GM12872 (cell line): Measurements from ENCODE around the gene DIPK2B.

Experiments
- CTCF ChIP-seq: IDR thresholded peaks from 3 replicates; pipeline ENCODE4 v1.5.1; 2011; ENCODE audit warnings: low read depth, mild to moderate bottlenecking, low read length, moderate library complexity; ENCODE audit not compliant: insufficient read depth

The DIPK2B gene

GRCh38 chrX:45191383-45191782 is 9.3 kb downstream of the DIPK2B start:
- TF ChIP-seq CTCF: no peak

GRCh38 chrX:45187731-45188130 is 12.9 kb downstream of the DIPK2B start:
- no peak for TF ChIP-seq CTCF

- TF ChIP-seq CTCF: no peak
These were observed 14.0 kb downstream of the DIPK2B start for GRCh38 chrX:45186643-45187026.

- TF ChIP-seq CTCF: no peak
These were observed 16.5 kb downstream of the DIPK2B start for GRCh38 chrX:45184211-45184610.

GRCh38 chrX:45172890-45173289 is 27.8 kb downstream of the DIPK2B start:
- no peak for TF ChIP-seq CTCF

- no peak for TF ChIP-seq CTCF
These were observed 33.9 kb downstream of the DIPK2B start for GRCh38 chrX:45166781-45167180.

GRCh38 chrX:45165726-45166125 is 35.0 kb downstream of the DIPK2B start:
- TF ChIP-seq CTCF: no peak

GRCh38 chrX:45164995-45165394 is 35.7 kb downstream of the DIPK2B start:
- TF ChIP-seq CTCF: no peak
